GM19468 (cell line): ENCODE measurements around the gene MRPL45.
"Not testable (repeated sequence)": the region's sequence is repeated elsewhere in the genome, so short reads cannot be mapped to it uniquely, and the experiment has no call there.

ENCODE experiments used
- ATAC-seq: cut with Tn5 transposase; IDR thresholded peaks from one replicate; pipeline ENCODE4 v1.9.1; 2021; ENCODE audit warnings: mild to moderate bottlenecking, moderate library complexity, moderate number of reproducible peaks; ENCODE audit not compliant: unreplicated experiment; ENCODE audit errors: extremely low read depth

Gene MRPL45

GRCh38 chr17:38296834-38297517, at the start of gene MRPL45:
TSS of gene MRPL45 (plus strand) at chr17:38297168. CDS start at chr17:38297184, 16 bp downstream.
- ATAC-seq: peak; percentile 88

GRCh38 chr17:38253191-38253590, 43.8 kb upstream of the MRPL45 start:
- not testable (repeated sequence) for ATAC-seq

- not testable (repeated sequence) for ATAC-seq
Measured at GRCh38 chr17:38254357-38254756, 42.6 kb upstream of the MRPL45 start.

- ATAC-seq: peak; percentile 17
Measured at GRCh38 chr17:38257013-38257621, 39.9 kb upstream of the MRPL45 start.

- ATAC-seq: not testable (repeated sequence)
Measured at GRCh38 chr17:38265974-38266506, 30.9 kb upstream of the MRPL45 start.

GRCh38 chr17:38266571-38266970, 30.4 kb upstream of the MRPL45 start:
- not testable (repeated sequence) for ATAC-seq

GRCh38 chr17:38268138-38268537, 28.8 kb upstream of the MRPL45 start:
- not testable (repeated sequence) for ATAC-seq

GRCh38 chr17:38269045-38269444, 27.9 kb upstream of the MRPL45 start:
- not testable (repeated sequence) for ATAC-seq

- not testable (repeated sequence) for ATAC-seq
Measured at GRCh38 chr17:38269552-38269951, 27.4 kb upstream of the MRPL45 start.

GRCh38 chr17:38285994-38286393, 11.0 kb upstream of the MRPL45 start:
- not testable (repeated sequence) for ATAC-seq

GRCh38 chr17:38286501-38287091, 10.4 kb upstream of the MRPL45 start:
- ATAC-seq: not testable (repeated sequence)

GRCh38 chr17:38288217-38288827, 8.6 kb upstream of the MRPL45 start:
- not testable (repeated sequence) for ATAC-seq

- not testable (repeated sequence) for ATAC-seq
Measured at GRCh38 chr17:38289760-38290159, 7.2 kb upstream of the MRPL45 start.

- not testable (repeated sequence) for ATAC-seq
Measured at GRCh38 chr17:38295602-38296365, 1.2 kb upstream of the MRPL45 start.

GRCh38 chr17:38315497-38315896, 18.5 kb downstream of the MRPL45 start:
- no peak for ATAC-seq

GRCh38 chr17:38317081-38317480, 20.1 kb downstream of the MRPL45 start:
- no peak for ATAC-seq

- no peak for ATAC-seq
Measured at GRCh38 chr17:38320482-38320881, 23.5 kb downstream of the MRPL45 start.

GRCh38 chr17:38322156-38322779, 25.3 kb downstream of the MRPL45 start:
- no peak for ATAC-seq

- ATAC-seq: no peak
Measured at GRCh38 chr17:38322897-38323296, 25.9 kb downstream of the MRPL45 start.
